ENCODE results near the gene SLC29A4. TPM values are rescaled to one million over a fixed set of nuclear protein-coding genes. Genes with fewer than 3 reads are reported as not detected.

SLC29A4 gene
- total and polyA plus RNA-seq, 2 of the 13 experiments (the other 11 are each of a cell fraction or from before 2014, with no cell fraction given) = 29.7 to 31.7 TPM

GRCh38 chr7:5294169-5294987, 11.6 kb downstream of the SLC29A4 start (continued):
- no peak for TF ChIP-seq ZBTB40 (IDR thresholded peaks at IDR 0.05)
- TF ChIP-seq ZBTB40 (CRISPR knock-in tag; IDR thresholded peaks at IDR 0.05) = no peak
- no peak for TF ChIP-seq ZNF264 (CRISPR knock-in tag; IDR thresholded peaks at IDR 0.05)
- no peak for TF ChIP-seq HDAC1 (CRISPR knock-in tag; IDR thresholded peaks at IDR 0.05)
- TF ChIP-seq ARID2 (CRISPR knock-in tag; IDR thresholded peaks at IDR 0.05; ENCODE audit: borderline replicate concordance) = no peak
- TF ChIP-seq NFKBIZ (CRISPR knock-in tag; IDR thresholded peaks at IDR 0.05) = no peak
- TF ChIP-seq ZNF234 (CRISPR knock-in tag; conservative IDR thresholded peaks at IDR 0.05) = no peak
- no peak for TF ChIP-seq ZNF432 (CRISPR knock-in tag; IDR thresholded peaks at IDR 0.05; ENCODE audit: borderline replicate concordance)
- no peak for TF ChIP-seq PITX1 (CRISPR knock-in tag; IDR thresholded peaks at IDR 0.05)
- no peak for TF ChIP-seq MBNL3 (CRISPR knock-in tag; conservative IDR thresholded peaks at IDR 0.05)
- no peak for TF ChIP-seq ATF2 (CRISPR knock-in tag; IDR thresholded peaks at IDR 0.05)
- TF ChIP-seq ZNF709 (CRISPR knock-in tag; IDR thresholded peaks at IDR 0.05) = no peak
- TF ChIP-seq HOXA9 (CRISPR knock-in tag; IDR thresholded peaks at IDR 0.05; ENCODE audit: borderline replicate concordance) = no peak
- TF ChIP-seq SMAD3 (CRISPR knock-in tag; IDR thresholded peaks at IDR 0.05) = no peak
- TF ChIP-seq ZNF12 (CRISPR knock-in tag; IDR thresholded peaks at IDR 0.05) = peak; percentile 88
- no peak for TF ChIP-seq ZNF567 (CRISPR knock-in tag; IDR thresholded peaks at IDR 0.05; ENCODE audit: borderline replicate concordance)
